AG04450 (cell line): ENCODE measurements around the gene CPNE1. TPM values are rescaled to one million over a fixed set of nuclear protein-coding genes. Genes with fewer than 3 reads are reported as not detected.

ENCODE experiments used
- CTCF ChIA-PET: fragments of 300-600, 350-600 bp; formaldehyde crosslinking; extraction: SDS; loops from one replicate; lab custom pipeline; 2022; ENCODE audit warnings: antibody characterized with exemption, inconsistent platforms; lab: Charles Lee
- POLR2A ChIA-PET: fragments of 350-600 bp; formaldehyde crosslinking; extraction: SDS; loops from one replicate; lab custom pipeline; 2021; ENCODE audit warnings: antibody characterized with exemption, inconsistent platforms; lab: Yijun Ruan, JAX
- DNase-seq: peaks from one replicate; pipeline ENCODE4 v3.0.0-alpha.2; 2011; ENCODE audit warnings: low read depth, low spot score
- H3K27ac ChIP-seq: one replicate; pipeline ENCODE4 v1.5.1; 2012; ENCODE audit warnings: low read depth, low read length, control low read depth
- H3K27me3 ChIP-seq: one replicate; pipeline ENCODE4 v1.6.0; 2012; ENCODE audit warnings: low read length; ENCODE audit not compliant: control insufficient read depth, insufficient read depth
- H3K4me3 ChIP-seq: 2 replicates; pipeline ENCODE4 v1.5.1; 2011; ENCODE audit warnings: mild to moderate bottlenecking, low read depth, low read length, control low read depth
- H3K9me3 ChIP-seq: 2 replicates; pipeline ENCODE4 v1.5.1; 2012; ENCODE audit warnings: low read length; ENCODE audit not compliant: control insufficient read depth, insufficient read depth
- CTCF ChIP-seq: IDR thresholded peaks from 2 replicates; pipeline ENCODE4 v1.5.1; 2011; ENCODE audit warnings: low read depth, low read length, control low read depth, inconsistent platforms
- polyA plus RNA-seq: library from polyadenylated mRNA; depleted of rRNA; stranded (reverse); fragments of >200 nt; gene quantifications from 2 replicates; pipeline ENCODE4 v1.2.3, GENCODE V29; 2011

CPNE1 gene
- polyA plus RNA-seq, 1 experiment: 95.1 TPM

- no peak for TF ChIP-seq CTCF
- H3K4me3 ChIP-seq: peak overlapping the region; percentile 64
- no peak for DNase-seq
- H3K9me3 ChIP-seq: no peaks in the 10 kb centered on the region; the same call in 1 of the 2 replicates
- no peak overlapping the region for H3K27ac ChIP-seq
- CTCF ChIA-PET: interaction anchor here (1.2 to 2.6 kb wide), 3 partner anchors 12 to 70 kb away, joined by 3 to 12 read pairs (median 3); no protein-coding TSS in a partner anchor
- H3K27me3 ChIP-seq: no peaks in the 10 kb centered on the region
- POLR2A ChIA-PET: interaction anchor here (0.7 to 3.6 kb wide), 7 partner anchors 34 to 477 kb away, joined by 3 to 11 read pairs (median 4); partner anchors contain the start of genes CPNE1, ERGIC3, RBM12 and RBM39
Measured at GRCh38 chr20:35618263-35619131, 46.2 kb downstream of the CPNE1 start.

- TF ChIP-seq CTCF: peak; percentile 33; the same call in 1 of the 2 replicates
- no peaks in the 10 kb centered on the region for H3K27me3 ChIP-seq
- peak overlapping the region; percentile 64 for H3K4me3 ChIP-seq
- ChIA-PET POLR2A (interaction anchor here (0.7 to 3.6 kb wide), 7 partner anchors 35 to 125 kb away, joined by 3 to 11 read pairs (median 4); partner anchors contain the start of genes CPNE1, ERGIC3, NFS1 and RBM12), CTCF (interaction anchor here (1.1 kb wide), 1 partner anchor 12 kb away, joined by 3 read pairs; no protein-coding TSS in a partner anchor)
- H3K9me3 ChIP-seq: no peaks in the 10 kb centered on the region; the same call in 1 of the 2 replicates
- no peak for DNase-seq
- peak overlapping the region; percentile 57 for H3K27ac ChIP-seq
Measured at GRCh38 chr20:35617397-35618262, 47.1 kb downstream of the CPNE1 start.

GRCh38 chr20:35616465-35617396, 48.0 kb downstream of the CPNE1 start:
- Histone ChIP-seq H3K4me3 (peak overlapping the region; percentile 64), H3K9me3 (no peaks in the 10 kb centered on the region; the same call in 1 of the 2 replicates), H3K27me3 (no peaks in the 10 kb centered on the region), H3K27ac (peak overlapping the region; percentile 57)
- POLR2A ChIA-PET: interaction anchor here (0.6 to 3.6 kb wide), 13 partner anchors 9 to 327 kb away, joined by 3 to 11 read pairs (median 3); partner anchors contain the start of genes CPNE1, ERGIC3, NFS1 and RBM12
- CTCF ChIA-PET: interaction anchor here (1.1 kb wide), 1 partner anchor 13 kb away, joined by 3 read pairs; no protein-coding TSS in a partner anchor
- DNase-seq: peak; percentile 98
- TF ChIP-seq CTCF: no peak
